ENCODE data around the gene FNDC3B.
"Not testable (repeated sequence)": the region's sequence is repeated elsewhere in the genome, so short reads cannot be mapped to it uniquely, and the experiment has no call there.

Gene FNDC3B

GRCh38 chr3:172089250-172089649 lies 49.9 kb downstream of the FNDC3B start:
- Histone ChIP-seq H3K4me3 (ENCODE audit: low read depth in 1 of 5, low read length in 5 of 5) (no peak overlapping the region), H3K4me1 (ENCODE audit: control insufficient read depth in 5 of 5, insufficient read depth in 5 of 5, low read length in 5 of 5) (peaks cover 3 to 26% (median 14%) of the 10 kb centered on the region in 5 donors), H3K9me3 (ENCODE audit: control insufficient read depth in 5 of 5, low read length in 5 of 5) (peaks cover 0 to 5% (median 0%) of the 10 kb centered on the region in 5 donors), H3K36me3 (ENCODE audit: control insufficient read depth in 5 of 5, insufficient read depth in 5 of 5, low read length in 5 of 5) (peaks cover 0 to 3% (median 0%) of the 10 kb centered on the region in 5 donors), H3K27me3 (ENCODE audit: control insufficient read depth in 5 of 5, insufficient read depth in 4 of 5, low read length in 5 of 5) (no peaks in the 10 kb centered on the region), H3K9ac (ENCODE audit: low read length in 5 of 5) (no peak overlapping the region), H3K27ac (ENCODE audit: low read depth, low read length) (peak overlapping the region; percentile 30)

GRCh38 chr3:172090035-172090434 lies 50.7 kb downstream of the FNDC3B start:
- H3K9ac ChIP-seq (ENCODE audit: low read length in 5 of 5), result no peak overlapping the region
- H3K27ac ChIP-seq (ENCODE audit: low read depth, low read length), result peak overlapping the region; percentile 13
- peaks cover 0 to 5% (median 0%) of the 10 kb centered on the region in 5 donors for H3K9me3 ChIP-seq (ENCODE audit: control insufficient read depth in 5 of 5, low read length in 5 of 5)
- peaks cover 3 to 31% (median 14%) of the 10 kb centered on the region in 5 donors for H3K4me1 ChIP-seq (ENCODE audit: control insufficient read depth in 5 of 5, insufficient read depth in 5 of 5, low read length in 5 of 5)
- H3K4me3 ChIP-seq (ENCODE audit: low read depth in 1 of 5, low read length in 5 of 5), result no peak overlapping the region
- no peaks in the 10 kb centered on the region for H3K27me3 ChIP-seq (ENCODE audit: control insufficient read depth in 5 of 5, insufficient read depth in 4 of 5, low read length in 5 of 5)
- peaks cover 0 to 3% (median 0%) of the 10 kb centered on the region in 5 donors for H3K36me3 ChIP-seq (ENCODE audit: control insufficient read depth in 5 of 5, insufficient read depth in 5 of 5, low read length in 5 of 5)

GRCh38 chr3:172092658-172093057 lies 53.3 kb downstream of the FNDC3B start:
- peaks cover 0 to 5% (median 0%) of the 10 kb centered on the region in 5 donors for H3K9me3 ChIP-seq (ENCODE audit: control insufficient read depth in 5 of 5, low read length in 5 of 5)
- no peak overlapping the region for H3K27ac ChIP-seq (ENCODE audit: low read depth, low read length)
- peaks cover 0 to 3% (median 0%) of the 10 kb centered on the region in 5 donors for H3K36me3 ChIP-seq (ENCODE audit: control insufficient read depth in 5 of 5, insufficient read depth in 5 of 5, low read length in 5 of 5)
- no peak overlapping the region for H3K9ac ChIP-seq (ENCODE audit: low read length in 5 of 5)
- H3K27me3 ChIP-seq (ENCODE audit: control insufficient read depth in 5 of 5, insufficient read depth in 4 of 5, low read length in 5 of 5), result no peaks in the 10 kb centered on the region
- peaks cover 3 to 43% (median 30%) of the 10 kb centered on the region in 5 donors for H3K4me1 ChIP-seq (ENCODE audit: control insufficient read depth in 5 of 5, insufficient read depth in 5 of 5, low read length in 5 of 5)
- no peak overlapping the region for H3K4me3 ChIP-seq (ENCODE audit: low read depth in 1 of 5, low read length in 5 of 5)

GRCh38 chr3:172093581-172094443 lies 54.4 kb downstream of the FNDC3B start:
- Histone ChIP-seq H3K4me1 (ENCODE audit: control insufficient read depth in 5 of 5, insufficient read depth in 5 of 5, low read length in 5 of 5) (peaks cover 3 to 47% (median 32%) of the 10 kb centered on the region in 5 donors), H3K27ac (ENCODE audit: low read depth, low read length) (peak overlapping the region; percentile 64)
- not testable (repeated sequence) for H3K9me3 ChIP-seq (ENCODE audit: control insufficient read depth in 5 of 5, low read length in 5 of 5); H3K9ac ChIP-seq (ENCODE audit: low read length in 5 of 5); H3K4me3 ChIP-seq (ENCODE audit: low read depth in 1 of 5, low read length in 5 of 5); H3K36me3 ChIP-seq (ENCODE audit: control insufficient read depth in 5 of 5, insufficient read depth in 5 of 5, low read length in 5 of 5); H3K27me3 ChIP-seq (ENCODE audit: control insufficient read depth in 5 of 5, insufficient read depth in 4 of 5, low read length in 5 of 5)

- peaks cover 0 to 42% (median 34%) of the 10 kb centered on the region in 5 donors for H3K4me1 ChIP-seq (ENCODE audit: control insufficient read depth in 5 of 5, insufficient read depth in 5 of 5, low read length in 5 of 5)
- H3K36me3 ChIP-seq (ENCODE audit: control insufficient read depth in 5 of 5, insufficient read depth in 5 of 5, low read length in 5 of 5), result peaks cover 0 to 3% (median 0%) of the 10 kb centered on the region in 5 donors
- H3K9me3 ChIP-seq (ENCODE audit: control insufficient read depth in 5 of 5, low read length in 5 of 5), result peaks cover 0 to 5% (median 0%) of the 10 kb centered on the region in 5 donors
- H3K27me3 ChIP-seq (ENCODE audit: control insufficient read depth in 5 of 5, insufficient read depth in 4 of 5, low read length in 5 of 5), result no peaks in the 10 kb centered on the region
- H3K4me3 ChIP-seq (ENCODE audit: low read depth in 1 of 5, low read length in 5 of 5), result no peak overlapping the region
- no peak overlapping the region for H3K9ac ChIP-seq (ENCODE audit: low read length in 5 of 5)
- peak overlapping the region; percentile 64 for H3K27ac ChIP-seq (ENCODE audit: low read depth, low read length)
Measured at GRCh38 chr3:172094621-172095557, 55.5 kb downstream of the FNDC3B start.

- Histone ChIP-seq H3K4me3 (ENCODE audit: low read depth in 1 of 5, low read length in 5 of 5) (no peak overlapping the region), H3K27ac (ENCODE audit: low read depth, low read length) (peak overlapping the region; percentile 63), H3K9me3 (ENCODE audit: control insufficient read depth in 5 of 5, low read length in 5 of 5) (peaks cover 0 to 5% (median 0%) of the 10 kb centered on the region in 5 donors), H3K4me1 (ENCODE audit: control insufficient read depth in 5 of 5, insufficient read depth in 5 of 5, low read length in 5 of 5) (peaks cover 0 to 42% (median 34%) of the 10 kb centered on the region in 5 donors), H3K9ac (ENCODE audit: low read length in 5 of 5) (no peak overlapping the region), H3K27me3 (ENCODE audit: control insufficient read depth in 5 of 5, insufficient read depth in 4 of 5, low read length in 5 of 5) (no peaks in the 10 kb centered on the region), H3K36me3 (ENCODE audit: control insufficient read depth in 5 of 5, insufficient read depth in 5 of 5, low read length in 5 of 5) (peaks cover 0 to 3% (median 0%) of the 10 kb centered on the region in 5 donors)
Measured at GRCh38 chr3:172096881-172097420, 57.6 kb downstream of the FNDC3B start.

GRCh38 chr3:172097585-172097984 lies 58.2 kb downstream of the FNDC3B start:
- Histone ChIP-seq H3K9ac (ENCODE audit: low read length in 5 of 5) (no peak overlapping the region), H3K4me1 (ENCODE audit: control insufficient read depth in 5 of 5, insufficient read depth in 5 of 5, low read length in 5 of 5) (peaks cover 0 to 47% (median 36%) of the 10 kb centered on the region in 5 donors), H3K4me3 (ENCODE audit: low read depth in 1 of 5, low read length in 5 of 5) (no peak overlapping the region), H3K27me3 (ENCODE audit: control insufficient read depth in 5 of 5, insufficient read depth in 4 of 5, low read length in 5 of 5) (no peaks in the 10 kb centered on the region), H3K36me3 (ENCODE audit: control insufficient read depth in 5 of 5, insufficient read depth in 5 of 5, low read length in 5 of 5) (peaks cover 0 to 3% (median 0%) of the 10 kb centered on the region in 5 donors), H3K27ac (ENCODE audit: low read depth, low read length) (peak overlapping the region; percentile 63), H3K9me3 (ENCODE audit: control insufficient read depth in 5 of 5, low read length in 5 of 5) (peaks cover 0 to 5% (median 0%) of the 10 kb centered on the region in 5 donors)

GRCh38 chr3:172098698-172099494 lies 59.5 kb downstream of the FNDC3B start:
- Histone ChIP-seq H3K36me3 (ENCODE audit: control insufficient read depth in 5 of 5, insufficient read depth in 5 of 5, low read length in 5 of 5) (peaks cover 0 to 3% (median 0%) of the 10 kb centered on the region in 5 donors), H3K4me1 (ENCODE audit: control insufficient read depth in 5 of 5, insufficient read depth in 5 of 5, low read length in 5 of 5) (peaks cover 0 to 51% (median 44%) of the 10 kb centered on the region in 5 donors), H3K27ac (ENCODE audit: low read depth, low read length) (peak overlapping the region; percentile 63), H3K27me3 (ENCODE audit: control insufficient read depth in 5 of 5, insufficient read depth in 4 of 5, low read length in 5 of 5) (no peaks in the 10 kb centered on the region), H3K9ac (ENCODE audit: low read length in 5 of 5) (no peak overlapping the region), H3K9me3 (ENCODE audit: control insufficient read depth in 5 of 5, low read length in 5 of 5) (no peaks in the 10 kb centered on the region), H3K4me3 (ENCODE audit: low read depth in 1 of 5, low read length in 5 of 5) (no peak overlapping the region)

- no peaks in the 10 kb centered on the region for H3K27me3 ChIP-seq (ENCODE audit: control insufficient read depth in 5 of 5, insufficient read depth in 4 of 5, low read length in 5 of 5)
- no peaks in the 10 kb centered on the region for H3K9me3 ChIP-seq (ENCODE audit: control insufficient read depth in 5 of 5, low read length in 5 of 5)
- H3K36me3 ChIP-seq (ENCODE audit: control insufficient read depth in 5 of 5, insufficient read depth in 5 of 5, low read length in 5 of 5), result peaks cover 0 to 1% (median 0%) of the 10 kb centered on the region in 5 donors
- peak overlapping the region; percentile 63 for H3K27ac ChIP-seq (ENCODE audit: low read depth, low read length)
- peaks cover 0 to 52% (median 47%) of the 10 kb centered on the region in 5 donors for H3K4me1 ChIP-seq (ENCODE audit: control insufficient read depth in 5 of 5, insufficient read depth in 5 of 5, low read length in 5 of 5)
- no peak overlapping the region for H3K4me3 ChIP-seq (ENCODE audit: low read depth in 1 of 5, low read length in 5 of 5)
- no peak overlapping the region for H3K9ac ChIP-seq (ENCODE audit: low read length in 5 of 5)
Measured at GRCh38 chr3:172099495-172099808, 60.1 kb downstream of the FNDC3B start.
